Endothelial cell of umbilical vein (primary cell): ENCODE measurements around the gene TRPC4AP. TPM values are rescaled to one million over a fixed set of nuclear protein-coding genes. Genes with fewer than 3 reads are reported as not detected.

Source experiments
- BruUV-seq: library from RNA; stranded (reverse); fragments of 400-500 nt; replicated peaks from 2 replicates; lab custom pipeline; 2021; lab: Mats Ljungman, UMichigan
- CTCF ChIA-PET: fragments of 300-600, 350-600 bp; sonication (Branson Sonifier 250); formaldehyde crosslinking; loops from one replicate; lab custom pipeline; 2021; ENCODE audit warnings: antibody characterized with exemption, inconsistent platforms; lab: Charles Lee
- POLR2A ChIA-PET: fragments of 300-600, 350-600 bp; sonication (Branson Sonifier 250); formaldehyde crosslinking; loops from one replicate; lab custom pipeline; 2021; ENCODE audit warnings: antibody characterized with exemption, inconsistent platforms; lab: Charles Lee
- DNase-seq: peaks from one replicate; pipeline ENCODE4 v3.0.0-alpha.2; 2011; ENCODE audit warnings: low read depth, low spot score
- FAIRE-seq: peaks from 2 replicates; lab custom pipeline; 2011; peaks lifted over from hg19 to GRCh38; lab: Jason Lieb, UNC
- H2AFZ ChIP-seq: 2 replicates; pipeline ENCODE4 v1.6.0; 2012; ENCODE audit warnings: low read depth, low read length, control low read depth, inconsistent platforms
- H3K27ac ChIP-seq: 2 replicates; pipeline ENCODE4 v1.5.1; 2011; ENCODE audit warnings: low read depth, mild to moderate bottlenecking, control low read depth, low read length, moderate library complexity; ENCODE audit not compliant: insufficient read depth
- H3K27me3 ChIP-seq, 2 experiments: 2 replicates each; pipeline versions ENCODE4 v1.6.0 to v1.6.1; 2011; ENCODE audit warnings: low read length in 2 of 2, mixed read lengths in 1 of 2; ENCODE audit not compliant: control insufficient read depth in 2 of 2, insufficient read depth in 2 of 2
- H3K36me3 ChIP-seq, 2 experiments: 2 replicates in 1 of 2; 3 replicates in 1 of 2; pipeline ENCODE4 v1.5.1; 2011; ENCODE audit warnings: low read length in 2 of 2, mild to moderate bottlenecking in 1 of 2, moderate library complexity in 1 of 2; ENCODE audit not compliant: control insufficient read depth in 2 of 2, insufficient read depth in 2 of 2; ENCODE audit errors: extremely low read depth in 1 of 2
- H3K4me1 ChIP-seq: 3 replicates; pipeline ENCODE4 v1.5.1; 2011; ENCODE audit warnings: mild to moderate bottlenecking, low read length; ENCODE audit not compliant: control insufficient read depth, insufficient read depth; ENCODE audit errors: extremely low read depth
- H3K4me2 ChIP-seq: 2 replicates; pipeline ENCODE4 v1.6.1; 2011; ENCODE audit warnings: low read length, control low read depth, mixed read lengths; ENCODE audit not compliant: insufficient read depth
- H3K4me3 ChIP-seq, 3 experiments: fragments of 200-600 bp in 1 of 3; sonication (generic), shearing (Covaris generic) in 1 of 3; replicated peaks in 1 of 3; 2 replicates each; pipeline ENCODE4 v1.5.1; 2011 to 2016; ENCODE audit warnings: control low read depth in 3 of 3, low read length in 3 of 3, mild to moderate bottlenecking in 2 of 3, inconsistent platforms in 1 of 3, low read depth in 1 of 3, moderate library complexity in 1 of 3; ENCODE audit not compliant: insufficient read depth in 1 of 3
- H3K79me2 ChIP-seq: 2 replicates; pipeline ENCODE4 v1.6.0; 2012; ENCODE audit warnings: low read length, inconsistent platforms; ENCODE audit not compliant: control insufficient read depth, insufficient read depth
- H3K9ac ChIP-seq: replicated peaks from 2 replicates; pipeline ENCODE3; 2011; ENCODE audit warnings: low read length, control low read depth; ENCODE audit not compliant: insufficient read depth; ENCODE audit errors: extremely low read depth
- H3K9me1 ChIP-seq: replicated peaks from 3 replicates; pipeline ENCODE4 v1.6.0; 2011; ENCODE audit warnings: mild to moderate bottlenecking, low read length; ENCODE audit not compliant: control insufficient read depth, insufficient read depth; ENCODE audit errors: extremely low read depth
- H3K9me3 ChIP-seq: replicated peaks from 2 replicates; pipeline ENCODE4 v1.5.1; 2012; ENCODE audit warnings: low read length, inconsistent platforms; ENCODE audit not compliant: control insufficient read depth, insufficient read depth
- H4K20me1 ChIP-seq: replicated peaks from 2 replicates; pipeline ENCODE3; 2011; ENCODE audit warnings: mild to moderate bottlenecking, low read length; ENCODE audit not compliant: control insufficient read depth, insufficient read depth; ENCODE audit errors: extremely low read depth
- CTCF ChIP-seq, 2 donors: IDR thresholded peaks; 1 replicate in 1 of 2; 2 replicates in 1 of 2; pipeline ENCODE4 v1.5.1; 2011; ENCODE audit warnings: low read length in 2 of 2, mild to moderate bottlenecking in 2 of 2, moderate library complexity in 2 of 2, control low read depth in 1 of 2, inconsistent platforms in 1 of 2, low read depth in 1 of 2; ENCODE audit not compliant: insufficient read depth in 1 of 2; ENCODE audit errors: extremely low read depth in 1 of 2
- EZH2 ChIP-seq: IDR thresholded peaks from 2 replicates; pipeline ENCODE4 v1.6.1; 2012; ENCODE audit warnings: borderline replicate concordance, low read depth, mild to moderate bottlenecking, moderate library complexity, low read length, inconsistent platforms; ENCODE audit not compliant: severe bottlenecking
- FOS ChIP-seq: IDR thresholded peaks from 2 replicates; pipeline ENCODE4 v1.6.1; 2011; ENCODE audit warnings: mild to moderate bottlenecking, low read length, moderate library complexity, borderline replicate concordance; ENCODE audit not compliant: insufficient read depth
- GATA2 ChIP-seq: IDR thresholded peaks from 2 replicates; pipeline ENCODE4 v1.7.0; 2011; ENCODE audit warnings: low read depth, mild to moderate bottlenecking, moderate library complexity, mixed read lengths, low read length; ENCODE audit not compliant: insufficient read length, insufficient read depth
- JUN ChIP-seq: IDR thresholded peaks from 2 replicates; pipeline ENCODE4 v1.6.1; 2011; ENCODE audit warnings: borderline replicate concordance, low read depth; ENCODE audit not compliant: insufficient read length, insufficient read depth
- MAX ChIP-seq: IDR thresholded peaks from 2 replicates; pipeline ENCODE4 v1.6.1; 2011; ENCODE audit not compliant: insufficient read depth, insufficient read length
- MYC ChIP-seq: IDR thresholded peaks from one replicate; pipeline ENCODE4 v1.6.1; 2011; ENCODE audit warnings: mild to moderate bottlenecking, low read depth, low read length
- POLR2A ChIP-seq: IDR thresholded peaks from 2 replicates; pipeline ENCODE4 v1.6.1; 2012; ENCODE audit warnings: low read depth, mild to moderate bottlenecking, control low read depth, low read length
- POLR2AphosphoS5 ChIP-seq: IDR thresholded peaks from 2 replicates; pipeline ENCODE4 v1.6.1; 2012; ENCODE audit warnings: low read depth, mild to moderate bottlenecking, control low read depth, low read length, moderate library complexity; ENCODE audit not compliant: insufficient read depth
- dilution Hi-C: fragments of 300-500 bp; cut with MboI; formaldehyde crosslinking; loops from one replicate; pipeline ENCODE4 v1.15.0; 2019; ENCODE audit warnings: low sequenced_read_pairs; ENCODE audit not compliant: extremely low pct_ligation_motif_present
- intact Hi-C: fragments of 100-400 bp; cut with micrococcal nuclease; formaldehyde crosslinking; loops from one replicate; pipeline ENCODE4 v1.10.0; 2022
- polyA plus RNA-seq, 4 experiments: library from polyadenylated mRNA; depleted of rRNA in 3 of 4; stranded (reverse) in 3 of 4; unstranded in 1 of 4; fragments of >200 nt; gene quantifications; 2 replicates each; pipeline versions ENCODE4 v1.2.1 to v1.2.3, GENCODE V29; 2011 to 2012; ENCODE audit warnings: missing spikeins in 1 of 4
- total RNA-seq: library from RNA; stranded (reverse); gene quantifications from 2 replicates; pipeline ENCODE4 v1.2.3, GENCODE V29; 2021

TRPC4AP gene
- total and polyA plus RNA-seq, 2 donors (not counting 3 experiments of a cell fraction or from before 2014, with no cell fraction given), result 89.0 to 103 TPM

- no peaks in the 10 kb centered on the region for H3K9me1 ChIP-seq
- no peaks in the 10 kb centered on the region for H3K4me1 ChIP-seq
- dilution Hi-C loops (no loop called here), intact Hi-C loops (no loop called here)
- no TSS peak for BruUV-seq
- no peak overlapping the region for H3K27ac ChIP-seq
- H3K27me3 ChIP-seq, result no peaks in the 10 kb centered on the region
- H3K9ac ChIP-seq, result no peak overlapping the region
- no peaks in the 10 kb centered on the region for H4K20me1 ChIP-seq
- TF ChIP-seq GATA2 (no peak), FOS (no peak), JUN (no peak), MAX (no peak), POLR2AphosphoS5 (no peak), POLR2A (no peak), CTCF (IDR thresholded peaks at IDR 0.05; ENCODE audit: extremely low read depth in 1 of 2, insufficient read depth in 1 of 2, low read depth in 1 of 2, low read length in 2 of 2) (no peak), MYC (no peak), EZH2 (no peak)
- DNase-seq (no peak), FAIRE-seq (no peak)
- POLR2A ChIA-PET, result no interaction called here
- H3K79me2 ChIP-seq, result peaks cover 2% of the 10 kb centered on the region
- H3K4me2 ChIP-seq, result no peak overlapping the region
- H3K9me3 ChIP-seq, result no peaks in the 10 kb centered on the region
- peaks cover 9 to 20% of the 10 kb centered on the region in 2 experiments for H3K36me3 ChIP-seq
- CTCF ChIA-PET, result interaction anchor here (0.9 to 1.6 kb wide), 5 partner anchors 10 to 111 kb away, joined by 3 to 4 read pairs (median 3); no protein-coding TSS in a partner anchor
- H2AFZ ChIP-seq, result no peak overlapping the region
- no peak overlapping the region for H3K4me3 ChIP-seq
These were observed 58.5 kb downstream of the TRPC4AP start for GRCh38 chr20:35034145-35034544.
